Kidney epithelial cell (primary cell): ENCODE measurements around the gene ZFYVE1. TPM values are rescaled to one million over a fixed set of nuclear protein-coding genes. Genes with fewer than 3 reads are reported as not detected.
"Not testable (repeated sequence)": the region's sequence is repeated elsewhere in the genome, so short reads cannot be mapped to it uniquely, and the experiment has no call there.

Experiments
- DNase-seq: peaks from one replicate; pipeline ENCODE4 v3.0.0-alpha.2; 2010; ENCODE audit warnings: low read depth
- H3K27me3 ChIP-seq: 2 replicates; pipeline ENCODE4 v1.6.0; 2011; ENCODE audit warnings: low read length; ENCODE audit not compliant: control insufficient read depth, insufficient read depth
- H3K36me3 ChIP-seq: 2 replicates; pipeline ENCODE4 v1.5.1; 2011; ENCODE audit warnings: low read length; ENCODE audit not compliant: control insufficient read depth, insufficient read depth
- H3K4me3 ChIP-seq: 2 replicates; pipeline ENCODE4 v1.5.1; 2011; ENCODE audit warnings: low read depth, mild to moderate bottlenecking, control low read depth, low read length
- total RNA-seq: library from RNA; depleted of rRNA; stranded (reverse); fragments of >200 nt; gene quantifications from 2 replicates; pipeline ENCODE4 v1.2.3, GENCODE V29; 2015
- TF ChIP-seq, protein P1 (sequence below): IDR thresholded peaks from 2 replicates; pipeline ENCODE4 v1.5.1; 2011; ENCODE audit warnings: mild to moderate bottlenecking, moderate library complexity, low read length, control low read depth, inconsistent platforms; ENCODE audit not compliant: insufficient read depth, poor library complexity, severe bottlenecking

The ZFYVE1 gene
- total RNA-seq, 1 donor from 2014 or later: 18.4 TPM

- Histone ChIP-seq H3K27me3 (no peaks in the 10 kb centered on the region), H3K36me3 (peaks cover 2% of the 10 kb centered on the region), H3K4me3 (no peak overlapping the region)
- no peak for DNase-seq
- TF ChIP-seq, protein P1, sequence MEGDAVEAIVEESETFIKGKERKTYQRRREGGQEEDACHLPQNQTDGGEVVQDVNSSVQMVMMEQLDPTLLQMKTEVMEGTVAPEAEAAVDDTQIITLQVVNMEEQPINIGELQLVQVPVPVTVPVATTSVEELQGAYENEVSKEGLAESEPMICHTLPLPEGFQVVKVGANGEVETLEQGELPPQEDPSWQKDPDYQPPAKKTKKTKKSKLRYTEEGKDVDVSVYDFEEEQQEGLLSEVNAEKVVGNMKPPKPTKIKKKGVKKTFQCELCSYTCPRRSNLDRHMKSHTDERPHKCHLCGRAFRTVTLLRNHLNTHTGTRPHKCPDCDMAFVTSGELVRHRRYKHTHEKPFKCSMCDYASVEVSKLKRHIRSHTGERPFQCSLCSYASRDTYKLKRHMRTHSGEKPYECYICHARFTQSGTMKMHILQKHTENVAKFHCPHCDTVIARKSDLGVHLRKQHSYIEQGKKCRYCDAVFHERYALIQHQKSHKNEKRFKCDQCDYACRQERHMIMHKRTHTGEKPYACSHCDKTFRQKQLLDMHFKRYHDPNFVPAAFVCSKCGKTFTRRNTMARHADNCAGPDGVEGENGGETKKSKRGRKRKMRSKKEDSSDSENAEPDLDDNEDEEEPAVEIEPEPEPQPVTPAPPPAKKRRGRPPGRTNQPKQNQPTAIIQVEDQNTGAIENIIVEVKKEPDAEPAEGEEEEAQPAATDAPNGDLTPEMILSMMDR: no peak
These were observed 58.6 kb downstream of the ZFYVE1 start for GRCh38 chr14:72968316-72968715.

GRCh38 chr14:72966038-72966437, 60.9 kb downstream of the ZFYVE1 start:
- H3K36me3 ChIP-seq: no peaks in the 10 kb centered on the region
- DNase-seq: no peak
- H3K27me3 ChIP-seq: no peaks in the 10 kb centered on the region
- H3K4me3 ChIP-seq: no peak overlapping the region
- TF ChIP-seq, protein P1: no peak

DNA sequence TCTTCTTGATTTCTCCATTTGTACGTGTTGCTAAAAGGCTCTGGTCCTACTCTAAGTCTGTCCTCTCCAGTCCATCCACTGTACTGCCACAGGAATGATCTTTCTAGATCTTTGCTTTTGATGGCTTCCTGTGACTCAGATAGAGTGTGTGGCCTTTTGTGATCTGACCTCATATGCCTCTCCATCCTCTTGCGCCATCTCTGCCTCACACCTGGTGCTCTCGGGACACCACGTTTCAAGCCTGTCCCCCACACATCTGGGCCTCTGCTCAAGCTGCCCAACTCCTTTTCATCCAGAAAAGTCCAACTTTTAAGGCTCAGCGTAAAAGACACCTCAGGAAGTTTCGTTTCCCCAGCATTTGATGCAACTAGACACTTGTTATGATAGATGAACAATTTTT, 61.7 kb downstream of the ZFYVE1 start:
- H3K4me3 ChIP-seq: no peak overlapping the region
- TF ChIP-seq, protein P1: no peak
- DNase-seq: no peak
- no peaks in the 10 kb centered on the region for H3K27me3 ChIP-seq
- H3K36me3 ChIP-seq: no peaks in the 10 kb centered on the region

GRCh38 chr14:72962829-72963312, 64.0 kb downstream of the ZFYVE1 start:
- DNase-seq: peak; percentile 25
- TF ChIP-seq, protein P1: no peak
- Histone ChIP-seq H3K4me3 (no peak overlapping the region), H3K27me3 (no peaks in the 10 kb centered on the region), H3K36me3 (peaks cover 2% of the 10 kb centered on the region)

DNA sequence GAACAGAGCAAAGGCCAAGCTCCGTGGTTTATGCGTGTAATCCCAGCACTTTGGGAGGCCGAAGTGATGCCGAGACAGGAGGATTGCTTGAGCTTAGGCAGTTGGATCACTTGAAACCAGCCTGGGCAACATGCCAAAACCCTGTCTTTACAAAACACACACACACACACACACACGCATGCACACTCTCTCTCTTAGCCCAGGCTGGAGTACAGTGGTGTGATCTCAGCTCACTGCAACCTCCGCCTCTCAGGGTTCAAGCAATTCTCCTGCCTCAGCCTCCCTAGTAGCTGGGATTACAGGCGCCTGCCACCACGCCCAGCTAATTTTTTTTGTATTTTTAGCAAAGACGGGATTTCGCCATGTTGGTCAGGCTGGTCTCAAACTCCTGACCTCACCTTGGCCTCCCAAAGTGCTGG, 64.6 kb downstream of the ZFYVE1 start:
- H3K36me3 ChIP-seq, H3K4me3 ChIP-seq, H3K27me3 ChIP-seq, DNase-seq: not testable (repeated sequence)

- DNase-seq: peak; percentile 60
- Histone ChIP-seq H3K27me3 (no peaks in the 10 kb centered on the region), H3K36me3 (peaks cover 2% of the 10 kb centered on the region), H3K4me3 (no peak overlapping the region)
- TF ChIP-seq, protein P1: peak; percentile 2
These were observed 65.1 kb downstream of the ZFYVE1 start for GRCh38 chr14:72961579-72962335.

GRCh38 chr14:72961016-72961415, 65.9 kb downstream of the ZFYVE1 start:
- not testable (repeated sequence) for DNase-seq, H3K36me3 ChIP-seq, H3K4me3 ChIP-seq, H3K27me3 ChIP-seq
